NCI-H1930 (cell line): ENCODE data around the gene SLC7A10.
"Not testable (repeated sequence)": the region's sequence is repeated elsewhere in the genome, so short reads cannot be mapped to it uniquely, and the experiment has no call there.

Experiments
- DNase-seq, 2 experiments: peaks; one replicate each; lab custom pipeline; 2025; lab: John Stamatoyannopoulos, UW

Gene SLC7A10

DNA sequence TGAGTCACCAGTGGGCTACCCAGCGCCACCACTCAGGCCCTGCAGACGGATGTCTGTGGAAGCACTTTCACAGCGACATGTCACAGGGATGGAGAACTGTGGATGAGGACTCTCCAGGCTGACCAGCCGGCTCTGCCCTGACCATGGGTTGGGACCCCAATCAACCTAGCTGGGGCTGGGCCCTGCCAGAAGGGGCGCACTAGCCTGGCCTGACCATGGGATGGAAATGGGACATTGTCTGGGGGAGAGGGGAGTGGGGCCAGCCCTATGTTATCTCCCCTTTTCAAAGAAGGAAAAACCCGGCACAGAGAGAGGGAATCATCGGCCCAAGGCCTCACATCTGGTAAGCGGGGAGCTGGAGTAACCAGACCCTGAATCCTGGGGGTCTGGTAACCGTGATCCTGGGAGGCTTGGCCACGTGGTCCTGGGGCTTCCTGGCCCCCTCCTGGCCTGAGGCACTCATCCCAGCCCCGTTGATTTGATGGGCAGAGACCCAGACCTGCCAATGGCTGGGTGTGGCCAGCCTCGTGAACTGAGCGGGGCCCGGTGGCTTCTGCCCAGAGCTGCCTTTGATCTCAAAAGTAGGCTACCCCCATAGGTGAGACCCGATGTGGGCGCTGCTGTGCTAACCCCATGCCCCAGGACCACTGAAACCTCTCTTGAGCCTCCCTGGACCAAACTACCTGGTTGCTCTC, 11.2 kb upstream of the SLC7A10 start:
- no peak for DNase-seq

DNA sequence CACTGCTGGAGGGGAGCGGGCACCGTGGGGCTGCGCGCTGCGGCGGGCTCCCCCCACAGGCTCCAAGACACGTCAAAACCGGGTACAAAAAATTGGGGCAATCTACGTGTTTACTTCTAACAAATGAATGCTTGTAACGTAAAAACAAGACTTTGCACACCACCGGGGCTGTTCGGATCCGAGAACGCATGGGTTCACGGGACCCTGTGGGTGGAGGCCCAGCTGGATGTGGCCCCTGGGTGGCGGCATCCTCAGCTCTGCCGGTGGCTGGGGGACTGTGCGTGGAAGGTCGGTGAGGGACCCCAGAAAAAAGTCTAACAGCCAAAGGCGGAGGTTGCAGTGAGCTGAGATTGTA, 10.3 kb upstream of the SLC7A10 start:
- no peak for DNase-seq

DNA sequence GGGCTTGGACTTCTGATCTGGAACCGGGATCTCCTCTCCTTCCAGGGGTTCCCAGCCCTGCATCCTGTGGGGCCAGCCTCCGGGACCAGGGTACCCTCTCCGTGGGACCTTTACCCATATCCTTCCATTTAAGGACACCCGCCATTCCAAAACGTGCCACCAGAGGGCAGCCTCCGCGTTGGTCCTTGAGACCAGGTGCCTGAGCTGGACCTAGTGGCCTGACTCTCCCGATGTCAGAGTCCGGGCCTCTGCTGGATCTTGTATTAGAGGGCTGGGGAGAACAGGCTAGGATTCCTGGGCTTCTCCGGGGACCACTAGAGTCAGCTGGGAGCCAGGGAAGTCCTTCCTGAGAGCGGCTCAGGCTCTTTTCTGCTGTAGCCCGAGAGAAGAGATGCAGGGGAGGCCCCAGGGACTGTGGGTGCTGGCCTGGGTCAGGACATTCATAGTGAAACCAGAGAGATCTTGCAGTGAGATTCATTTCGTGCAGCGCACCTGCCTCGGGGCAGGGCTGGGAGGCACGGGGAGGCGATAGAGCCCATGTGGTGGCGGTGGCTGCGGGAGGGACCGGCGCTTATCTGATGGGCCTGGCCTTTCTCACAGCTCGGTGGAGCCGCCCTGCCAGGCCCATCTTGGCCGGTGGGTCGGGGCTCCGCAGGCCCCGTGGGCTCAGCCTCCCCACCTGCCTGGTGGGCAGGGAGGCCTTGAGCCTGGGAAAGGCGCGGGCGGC, 9.8 kb upstream of the SLC7A10 start:
- DNase-seq: peak; percentile 56 to 76

DNA sequence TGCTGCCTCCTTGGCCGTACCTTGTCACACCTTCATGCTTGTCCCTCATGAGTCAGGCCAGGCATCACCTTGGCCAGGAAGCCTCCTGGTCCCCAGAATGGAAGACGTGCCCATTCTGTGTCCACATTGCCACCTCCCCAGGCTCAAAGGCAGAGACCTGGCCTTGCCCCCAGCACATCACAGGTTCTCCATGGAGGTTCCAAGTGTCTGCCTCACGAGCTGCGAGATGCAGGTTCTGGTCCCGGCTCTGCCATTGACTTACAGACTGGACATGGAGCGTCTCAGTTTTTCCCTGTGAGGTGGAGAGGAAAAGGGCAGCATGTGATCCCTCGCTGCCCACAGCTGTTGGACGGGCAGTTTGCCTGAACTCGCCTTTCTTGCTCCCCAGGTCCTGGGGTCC, 9.1 kb upstream of the SLC7A10 start:
- no peak for DNase-seq

DNA sequence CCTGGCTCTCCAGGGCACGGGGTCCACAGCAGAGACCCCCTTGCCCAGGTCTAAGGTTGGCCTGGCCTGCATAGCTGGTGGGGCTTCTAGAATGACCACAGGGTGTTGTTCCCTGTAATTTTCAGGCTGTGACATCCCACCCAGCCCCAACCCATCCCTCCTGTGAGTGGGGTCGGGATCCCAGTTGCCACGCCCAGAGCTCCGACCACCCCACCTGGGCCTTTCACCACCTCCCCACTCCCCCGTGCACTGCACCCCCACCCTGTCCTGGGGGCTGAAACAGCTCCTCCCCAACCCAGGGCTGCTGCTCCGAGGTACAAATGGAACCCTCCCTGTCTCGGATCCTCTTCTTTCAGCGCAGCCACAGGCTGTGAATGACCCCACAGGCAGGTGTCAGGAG, 8.4 kb upstream of the SLC7A10 start:
- DNase-seq: no peak

DNA sequence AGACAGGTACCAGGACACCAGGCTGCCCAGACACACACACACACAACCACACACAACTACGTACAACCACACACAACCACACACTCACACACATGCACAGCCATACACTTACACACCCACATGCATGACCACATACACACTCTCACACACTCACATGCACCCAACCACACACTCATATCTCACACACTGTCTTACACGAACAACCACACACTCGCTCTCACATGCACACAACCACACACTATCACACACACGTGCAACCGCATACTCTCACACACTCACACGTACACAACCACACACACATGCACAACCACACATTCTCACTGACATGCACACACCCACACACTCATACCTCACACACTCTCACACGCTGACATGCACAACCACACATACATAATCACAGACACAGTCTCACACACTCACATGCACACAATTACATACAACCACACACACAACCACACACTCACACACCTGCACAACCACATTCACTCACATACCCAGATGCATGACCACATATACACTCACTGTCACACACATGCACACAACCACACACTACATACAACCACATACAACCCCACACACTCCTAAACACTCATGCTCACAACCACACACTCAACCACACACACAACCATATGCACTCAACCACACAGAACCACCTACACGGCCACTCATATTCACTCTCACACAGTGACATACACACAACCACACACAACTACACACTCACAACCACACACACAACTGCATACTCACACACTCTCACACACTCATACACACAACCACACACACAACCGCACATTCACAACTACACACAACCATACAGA, 7.6 kb upstream of the SLC7A10 start:
- no peak for DNase-seq

DNA sequence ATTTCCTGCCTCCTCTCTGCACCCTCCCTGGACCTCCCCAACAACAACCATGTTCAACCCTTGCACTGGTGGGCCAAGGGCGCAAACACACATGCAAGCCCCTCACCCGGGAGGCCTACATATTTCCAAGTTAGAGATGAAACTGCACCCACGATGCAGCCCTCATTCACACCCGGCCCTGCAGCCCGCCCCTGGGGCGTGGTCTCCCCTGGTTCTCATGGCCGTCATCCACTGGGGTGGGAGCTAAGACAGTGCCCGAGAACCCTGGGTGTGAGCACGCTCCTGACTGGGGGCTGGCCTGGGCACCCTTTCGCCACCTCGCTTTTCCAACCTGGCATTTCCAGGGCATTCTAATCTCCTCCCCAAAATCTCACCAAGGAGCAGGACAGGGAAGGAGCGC, 7.0 kb upstream of the SLC7A10 start:
- DNase-seq: no peak

DNA sequence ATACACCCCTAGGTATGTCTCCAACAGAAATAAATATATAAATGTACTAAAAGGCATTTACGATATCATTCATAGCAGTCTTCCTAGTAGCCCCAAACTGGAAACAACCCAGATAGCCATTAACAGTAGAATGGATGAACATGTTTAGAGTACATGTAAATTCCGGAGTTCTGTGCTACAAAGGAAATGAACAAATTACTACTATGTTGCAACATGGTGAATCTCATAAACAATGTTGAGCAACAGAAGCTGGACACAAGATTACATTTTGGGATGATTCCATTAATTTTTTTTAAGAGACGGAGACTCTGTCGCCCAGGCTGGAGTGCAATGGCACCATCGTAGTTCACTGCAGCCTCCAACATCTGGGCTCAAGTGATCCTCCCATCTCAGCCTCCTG, 5.9 kb upstream of the SLC7A10 start:
- DNase-seq: no peak

DNA sequence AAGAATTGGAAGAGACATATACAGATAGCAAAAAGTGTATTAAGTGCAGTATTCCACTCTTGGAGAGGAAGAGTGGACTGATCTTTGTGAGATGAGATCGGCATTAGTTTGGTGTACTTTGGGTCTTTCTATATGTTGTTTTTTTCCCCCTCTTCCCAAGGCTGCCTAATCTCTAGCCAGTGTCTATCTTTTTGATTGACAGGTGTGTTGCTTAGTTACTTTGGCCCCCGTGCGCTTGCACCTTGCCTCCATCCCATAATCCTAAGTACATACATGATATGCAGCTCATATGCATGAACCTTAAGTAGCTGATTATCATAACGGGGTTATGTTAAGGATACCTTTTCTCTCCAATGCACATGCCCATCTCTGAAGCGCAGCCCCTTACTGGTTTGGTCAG, 4.3 kb upstream of the SLC7A10 start:
- DNase-seq: no peak

DNA sequence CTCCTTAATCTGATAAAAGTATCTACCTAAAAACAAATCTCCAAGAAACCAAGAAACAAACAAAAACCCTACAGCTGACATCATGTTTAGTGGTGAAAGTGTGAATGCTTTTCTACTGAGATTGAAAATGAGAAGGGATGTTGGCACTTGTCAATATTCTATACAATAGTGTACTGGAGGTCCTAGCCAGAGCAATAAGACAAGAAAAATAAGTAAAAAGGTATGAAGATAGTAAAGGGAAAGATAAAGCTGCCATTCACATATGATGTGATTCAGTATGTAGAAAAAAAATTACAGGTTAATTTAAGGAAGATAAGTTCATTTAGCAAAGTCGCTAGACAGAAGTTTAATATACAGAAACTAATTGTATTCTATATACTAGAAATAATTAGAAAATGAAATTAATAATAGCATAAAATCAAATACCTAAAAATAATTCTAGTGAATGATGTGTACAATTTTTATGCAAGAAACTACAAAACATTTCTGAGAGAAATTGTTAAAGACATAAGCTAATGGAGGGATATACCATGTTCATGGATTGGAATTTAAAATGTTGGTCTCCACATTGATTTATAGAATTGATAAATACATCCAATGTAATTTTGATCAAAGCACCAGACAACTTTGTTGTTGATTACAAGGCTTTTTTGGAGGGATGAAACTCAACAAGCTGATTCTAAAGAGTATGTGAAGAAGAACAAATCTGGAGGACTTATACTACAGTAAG, 2.4 kb upstream of the SLC7A10 start:
- DNase-seq: no peak

DNA sequence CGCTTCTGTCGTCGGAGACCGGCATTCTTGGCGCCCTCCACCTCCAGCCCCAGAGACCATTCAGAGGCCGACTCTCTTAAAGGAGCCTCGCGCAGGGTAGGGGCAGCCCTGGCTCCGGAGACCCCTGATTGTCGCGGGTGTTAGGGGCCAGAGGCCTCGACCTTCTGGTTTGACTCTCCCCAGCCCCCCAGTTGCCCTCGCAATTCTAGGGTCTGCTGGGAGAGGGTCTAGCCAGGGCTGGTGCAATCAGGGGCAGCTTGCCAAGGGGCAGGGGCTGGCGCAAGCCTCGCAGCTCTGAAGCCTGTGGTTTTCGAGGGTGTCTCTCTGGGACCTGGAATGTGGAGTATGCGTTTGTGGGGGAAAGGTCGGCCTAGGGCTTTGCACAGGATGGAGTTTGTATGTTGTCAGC, 1.6 kb upstream of the SLC7A10 start:
- no peak for DNase-seq

DNA sequence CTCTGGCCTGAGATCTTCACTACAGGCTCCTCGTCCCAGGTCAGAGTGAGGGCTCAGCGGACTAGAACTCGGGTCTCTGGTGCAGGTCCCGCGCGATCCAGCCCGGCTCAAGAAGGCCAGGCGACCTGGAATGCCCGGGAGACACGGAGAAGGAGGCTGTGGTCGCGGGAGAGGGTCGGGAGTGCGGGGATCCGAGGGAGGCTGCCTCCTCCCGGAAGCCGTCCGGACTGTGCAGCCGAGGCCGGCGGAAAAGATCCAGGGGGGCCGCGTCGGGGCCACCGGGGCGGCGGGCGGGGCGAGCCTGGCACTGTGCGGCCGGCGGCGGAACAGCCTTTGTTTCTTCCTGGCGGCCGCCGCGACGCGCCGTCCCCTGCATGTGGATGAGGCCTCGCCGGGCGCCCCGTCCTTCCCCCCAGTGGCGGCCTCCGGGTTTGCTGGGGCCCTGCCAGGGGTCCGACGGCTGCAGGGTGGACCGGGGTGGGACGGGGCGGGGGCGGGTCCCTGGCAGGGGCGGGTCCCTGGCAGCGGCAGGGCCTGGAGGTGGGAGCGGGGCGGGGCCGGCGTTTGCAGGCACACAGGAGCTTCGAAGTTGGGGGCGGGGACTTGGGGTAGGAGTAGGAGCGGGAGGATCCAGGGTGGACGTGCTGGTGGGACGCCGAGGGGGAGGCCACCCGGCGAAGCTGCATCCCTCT, 1.0 kb upstream of the SLC7A10 start:
- no peak for DNase-seq

DNA sequence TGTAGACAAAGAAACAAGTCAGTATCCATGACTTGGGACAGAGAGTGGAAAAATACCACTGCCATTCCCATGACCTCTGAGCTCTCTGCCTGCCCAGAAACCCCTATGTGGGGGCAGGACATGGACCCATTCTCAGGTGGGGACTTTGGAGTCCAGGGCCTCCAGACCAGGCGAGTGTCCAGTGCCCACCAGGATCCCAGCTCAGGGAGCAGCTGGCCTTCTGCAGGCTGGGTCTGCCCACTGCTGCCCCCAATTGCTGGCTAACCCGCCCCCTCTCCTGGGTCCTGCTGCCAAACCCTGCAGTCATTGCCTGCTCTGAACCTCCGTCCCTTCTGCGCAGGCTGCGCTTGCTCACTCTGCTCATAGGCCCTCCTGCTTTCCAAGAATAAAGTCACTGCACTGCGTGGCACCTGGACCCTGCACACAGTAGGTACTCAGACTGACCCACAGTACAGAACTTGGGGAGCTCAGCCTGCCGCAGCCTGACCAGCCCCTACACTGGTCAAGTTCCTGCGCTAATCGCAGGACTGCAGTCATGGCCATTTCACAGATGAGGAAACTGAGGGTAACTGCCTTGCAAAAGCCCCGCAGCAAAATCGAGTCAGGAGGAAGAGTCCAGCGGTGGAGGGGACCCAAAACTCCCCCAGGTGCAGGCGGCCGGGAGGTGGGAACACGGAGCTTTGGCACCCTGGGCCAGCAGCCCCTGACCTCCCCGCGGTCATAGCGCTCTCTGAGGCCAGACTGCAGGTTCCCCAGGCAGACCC, 774 bp downstream of the SLC7A10 start:
- DNase-seq: no peak

DNA sequence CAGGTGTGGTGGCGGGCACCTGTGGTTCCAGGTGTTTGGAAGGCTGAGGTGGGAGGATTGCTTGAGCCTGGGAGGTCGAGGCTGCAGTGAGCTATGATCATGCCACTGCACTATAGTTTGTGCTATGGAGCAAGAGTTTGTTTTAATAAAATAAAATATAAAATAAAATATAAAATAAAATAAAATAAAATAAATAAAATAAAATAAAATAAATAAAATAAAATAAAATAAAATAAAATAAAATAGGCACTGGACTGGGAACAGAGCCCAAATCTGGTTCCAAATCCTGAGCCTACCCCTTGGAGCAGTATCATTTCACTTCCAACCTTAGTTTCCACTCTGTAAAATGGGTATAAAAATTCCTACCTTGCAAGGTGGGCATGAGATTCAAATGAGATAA, 3.4 kb downstream of the SLC7A10 start:
- DNase-seq: not testable (repeated sequence)

DNA sequence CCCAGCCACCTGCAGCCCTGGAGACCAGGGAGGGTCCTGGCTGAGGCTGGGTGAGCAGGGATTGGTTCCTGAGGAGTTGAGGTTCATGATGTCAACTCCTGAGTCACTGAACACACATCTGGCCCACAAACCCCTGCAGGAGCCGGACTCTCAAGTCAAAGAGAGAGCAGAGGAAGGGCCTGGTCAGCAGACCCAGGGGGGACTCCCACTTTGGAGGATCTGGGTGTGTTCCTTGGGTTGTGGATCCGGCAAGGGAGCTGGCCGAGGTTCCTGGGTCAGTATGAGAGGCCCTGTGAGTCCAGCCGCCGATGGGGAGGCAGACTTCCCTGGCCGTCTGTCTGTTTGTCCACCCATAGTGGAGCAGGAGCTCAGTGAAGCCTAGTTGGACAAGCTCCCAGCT, 4.0 kb downstream of the SLC7A10 start:
- DNase-seq: no peak

DNA sequence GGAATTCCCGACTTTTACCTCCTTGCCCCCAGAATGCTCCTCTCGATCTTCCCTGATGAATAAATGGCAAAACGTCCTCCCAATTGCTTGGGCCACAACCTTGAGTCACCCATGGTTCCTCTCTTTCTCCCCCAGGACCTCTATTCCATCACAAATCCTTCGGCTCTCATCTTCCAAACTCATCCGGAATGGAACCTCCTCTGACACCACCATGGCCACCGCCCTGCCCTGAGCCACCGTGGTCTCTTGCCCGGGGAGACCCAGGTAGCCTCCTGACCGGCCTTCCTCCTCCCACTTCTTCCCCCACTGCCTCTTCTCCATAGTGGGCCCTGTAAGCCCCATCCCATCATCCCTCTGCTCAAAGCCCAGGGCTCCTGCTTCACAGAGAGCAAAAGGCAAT, 4.9 kb downstream of the SLC7A10 start:
- no peak for DNase-seq

DNA sequence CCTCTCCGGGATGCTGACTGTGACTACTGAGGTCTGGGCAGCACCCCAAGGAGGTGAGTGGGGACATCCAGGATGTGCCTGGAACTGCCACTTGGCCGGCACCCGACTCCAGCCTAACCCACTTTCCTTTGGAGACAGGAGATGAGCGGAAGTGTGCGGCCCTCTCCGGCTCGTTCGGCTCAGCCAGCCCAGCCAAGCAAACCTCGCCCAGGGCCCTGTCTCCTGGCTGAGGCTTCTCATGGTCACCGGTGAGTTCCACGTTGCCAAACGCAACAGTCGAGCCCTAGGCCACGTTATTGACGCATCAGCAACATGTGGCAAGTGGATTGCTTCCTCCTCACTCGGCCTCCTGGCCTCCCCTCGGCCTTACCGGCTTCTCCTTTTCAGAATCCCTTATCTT, 5.5 kb downstream of the SLC7A10 start:
- DNase-seq: no peak

DNA sequence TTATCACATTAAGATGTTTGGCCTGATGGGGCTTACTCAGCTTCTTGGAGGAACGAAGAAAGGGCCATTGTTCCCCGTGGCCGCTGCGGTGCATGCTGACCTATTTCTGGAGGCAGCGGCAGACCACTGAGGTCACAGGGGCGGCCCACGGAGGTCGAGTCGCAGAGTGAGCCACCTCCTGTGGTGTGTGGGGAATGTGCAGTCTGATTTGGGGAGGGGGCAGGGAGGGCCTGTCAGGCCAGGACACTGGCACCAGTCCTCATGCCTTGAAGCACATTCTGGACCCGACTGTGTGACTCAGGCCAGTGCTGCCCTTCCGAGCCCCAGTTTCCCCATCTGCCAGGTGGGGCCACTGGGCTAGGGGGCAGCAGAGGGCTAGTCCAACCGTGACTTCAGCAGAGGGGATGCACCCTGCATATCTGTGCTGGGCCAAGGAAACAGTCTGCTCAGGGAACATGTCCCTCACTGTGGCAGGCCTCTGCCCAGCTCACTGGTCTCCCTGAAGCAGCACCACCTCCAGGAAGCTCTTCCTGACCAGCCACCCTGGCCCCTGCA, 6.3 kb downstream of the SLC7A10 start:
- no peak for DNase-seq

DNA sequence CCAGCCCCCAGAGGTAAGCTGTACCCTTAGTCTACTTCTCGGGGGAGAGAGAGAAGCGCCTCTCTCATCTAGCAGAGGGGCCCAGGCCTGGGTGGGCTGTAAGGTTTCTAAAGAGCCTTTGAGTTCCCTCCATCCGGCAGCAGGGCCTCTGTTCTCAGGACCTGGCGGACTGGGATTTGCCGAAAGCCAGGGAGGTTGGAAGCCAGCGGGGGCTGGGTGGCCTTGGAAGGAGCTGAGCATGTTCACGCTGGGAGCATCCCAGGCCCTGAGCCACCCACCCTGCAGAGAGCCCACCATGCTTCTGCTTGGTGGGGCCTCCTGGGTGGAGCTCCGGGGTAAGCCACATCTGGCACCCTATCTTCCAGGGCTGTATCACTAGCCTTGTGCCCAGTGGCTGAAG, 7.8 kb downstream of the SLC7A10 start:
- no peak for DNase-seq

DNA sequence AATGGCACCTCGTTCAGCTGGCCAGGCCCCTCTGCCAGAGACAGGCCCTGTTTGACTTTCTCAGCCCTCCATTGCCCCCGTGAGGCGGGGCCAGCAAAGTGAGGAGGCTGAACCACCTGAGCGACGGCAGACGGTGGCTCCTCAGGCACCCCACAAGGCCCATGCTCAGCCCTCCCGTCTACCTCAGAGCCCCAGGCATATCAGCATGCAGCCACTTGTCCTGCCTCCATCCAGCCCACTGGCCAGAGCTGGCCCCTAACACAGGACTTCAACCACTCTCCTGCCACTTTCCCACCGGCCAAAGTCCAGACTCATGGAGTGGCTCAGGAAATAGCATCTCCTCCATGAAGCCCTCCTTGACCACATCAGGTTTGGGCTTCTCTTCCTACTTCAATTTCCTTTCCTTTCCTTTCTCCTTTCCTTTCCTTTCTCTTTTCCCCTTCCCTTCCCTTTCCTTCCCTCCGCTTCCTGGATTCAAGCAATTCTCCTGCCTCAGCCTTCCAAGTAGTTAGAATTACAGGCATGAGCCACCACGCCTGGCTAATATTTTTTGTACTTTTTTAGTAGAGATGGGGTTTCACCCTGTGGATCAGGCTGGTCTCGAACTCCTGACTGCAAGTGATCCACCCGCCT, 9.3 kb downstream of the SLC7A10 start:
- DNase-seq: no peak
